ENCODE results near the gene AXIN1. TPM values are rescaled to one million over a fixed set of nuclear protein-coding genes. Genes with fewer than 3 reads are reported as not detected.

AXIN1 gene
- total RNA-seq, 1 donor from 2014 or later = 29.1 TPM

DNA sequence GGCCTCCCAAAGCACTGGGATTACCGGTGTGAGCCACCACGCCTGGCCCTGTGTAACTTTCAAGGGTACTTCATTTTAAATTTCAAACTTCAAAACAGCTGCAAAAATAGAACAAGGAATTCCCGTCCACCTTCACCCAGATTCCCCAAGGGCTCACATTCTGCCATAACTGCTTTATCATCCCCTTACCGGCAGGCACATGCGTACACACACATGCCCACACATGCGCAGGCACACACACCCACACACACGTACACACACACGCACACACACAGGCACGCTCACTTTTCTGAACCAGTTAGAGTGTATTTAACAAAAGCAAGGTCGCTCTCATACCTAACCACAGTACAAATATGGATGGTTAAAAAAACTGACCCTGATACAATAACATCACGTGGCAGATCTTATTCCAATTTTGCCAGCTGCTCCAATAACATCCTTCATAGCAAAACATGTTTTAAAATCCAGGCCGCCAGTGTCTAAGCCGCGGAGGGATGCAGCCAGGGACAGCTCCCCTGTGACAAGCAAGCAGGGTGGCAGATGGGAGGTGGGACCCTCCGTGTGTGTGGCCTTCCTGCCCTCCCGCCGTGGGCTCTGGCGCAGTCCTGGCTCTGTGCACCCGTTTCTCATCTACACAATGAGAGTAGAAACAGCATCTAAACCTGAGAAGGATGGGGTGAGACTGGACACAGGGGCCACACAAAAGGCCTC, 46.5 kb downstream of the AXIN1 start:
- peaks cover 3% of the 10 kb centered on the region for H3K4me1 Mint-ChIP-seq (ENCODE audit: low read depth)
- no peak for DNase-seq (ENCODE audit: low spot score)
- H3K27ac Mint-ChIP-seq = no peak overlapping the region
- intact Hi-C loops (cut with micrococcal nuclease) = no loop called here
- H3K9me3 Mint-ChIP-seq = no peaks in the 10 kb centered on the region
- H3K27me3 Mint-ChIP-seq (ENCODE audit: low read depth) = no peaks in the 10 kb centered on the region
- no peak overlapping the region for H3K4me3 Mint-ChIP-seq (ENCODE audit: low read depth)
- H3K36me3 Mint-ChIP-seq (ENCODE audit: low read depth) = peaks cover 23% of the 10 kb centered on the region

DNA sequence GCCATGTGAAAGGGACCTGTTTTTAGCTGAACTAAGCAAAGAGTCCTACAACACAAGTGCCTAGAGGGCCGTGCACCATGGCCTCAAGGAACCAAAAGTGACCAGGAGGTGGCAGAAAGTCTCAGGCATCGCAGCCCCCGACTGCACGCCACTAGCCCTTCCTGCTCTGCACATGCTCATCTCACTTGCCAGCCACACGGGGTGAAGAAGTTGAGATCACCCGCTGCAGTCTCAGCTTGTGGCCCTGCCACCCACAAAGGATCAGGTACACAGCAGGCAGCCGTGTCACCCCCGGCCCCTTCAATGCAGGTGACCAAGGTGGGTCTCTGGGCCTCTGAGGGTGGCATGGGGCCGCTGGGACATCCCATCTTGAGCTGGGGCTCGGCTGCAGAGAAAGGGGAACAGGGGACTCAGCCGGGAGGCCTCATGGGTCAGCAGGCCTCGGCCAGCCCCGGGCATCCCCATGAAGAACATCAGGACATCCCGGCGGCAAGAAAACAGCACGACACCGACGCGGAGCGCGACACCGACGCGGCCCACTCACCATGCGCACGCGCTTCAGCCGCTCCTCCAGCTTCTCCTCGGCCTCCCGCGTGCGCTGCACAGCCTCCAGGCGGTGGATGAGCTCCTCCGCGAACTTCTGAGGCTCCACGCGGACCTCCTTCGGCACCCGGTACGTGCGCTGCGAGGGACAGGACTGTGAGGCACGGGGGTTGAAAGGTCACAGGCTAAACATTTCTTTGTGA, 48.6 kb downstream of the AXIN1 start:
- Mint-ChIP-seq H3K36me3 (ENCODE audit: low read depth) (peaks cover 16% of the 10 kb centered on the region), H3K4me3 (ENCODE audit: low read depth) (no peak overlapping the region), H3K4me1 (ENCODE audit: low read depth) (no peaks in the 10 kb centered on the region), H3K9me3 (no peaks in the 10 kb centered on the region), H3K27ac (no peak overlapping the region), H3K27me3 (ENCODE audit: low read depth) (no peaks in the 10 kb centered on the region)
- no peak for DNase-seq (ENCODE audit: low spot score)
- intact Hi-C loops (cut with micrococcal nuclease) = no loop called here

DNA sequence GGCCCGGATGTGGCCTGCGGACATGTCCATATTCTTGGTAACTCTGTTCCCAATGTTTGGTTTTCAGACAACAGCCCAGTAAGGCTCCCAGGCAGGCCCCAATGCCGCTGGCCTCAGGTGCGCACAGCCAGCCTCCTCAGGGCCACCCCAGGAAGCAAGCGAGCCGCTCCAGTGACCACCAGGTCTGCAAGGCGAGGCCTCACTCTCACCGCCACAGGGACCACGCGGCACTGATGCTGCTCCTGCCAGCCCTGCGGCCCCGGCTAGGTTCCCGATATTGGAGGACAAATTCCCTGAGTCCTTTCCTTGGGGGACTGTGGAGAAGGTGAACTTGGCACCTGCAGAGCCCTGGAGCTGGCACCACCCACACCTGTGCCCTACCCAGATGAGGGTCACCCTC, 50.6 kb downstream of the AXIN1 start:
- H3K4me1 Mint-ChIP-seq (ENCODE audit: low read depth) = no peaks in the 10 kb centered on the region
- intact Hi-C loops (cut with micrococcal nuclease) = no loop called here
- H3K4me3 Mint-ChIP-seq (ENCODE audit: low read depth) = no peak overlapping the region
- H3K36me3 Mint-ChIP-seq (ENCODE audit: low read depth) = peaks cover 16% of the 10 kb centered on the region
- H3K27ac Mint-ChIP-seq = no peak overlapping the region
- DNase-seq (ENCODE audit: low spot score) = no peak
- no peaks in the 10 kb centered on the region for H3K27me3 Mint-ChIP-seq (ENCODE audit: low read depth)
- H3K9me3 Mint-ChIP-seq = no peaks in the 10 kb centered on the region

GRCh38 chr16:301235-301634, 51.3 kb downstream of the AXIN1 start:
- no peak overlapping the region for H3K4me3 Mint-ChIP-seq (ENCODE audit: low read depth)
- no peak overlapping the region for H3K27ac Mint-ChIP-seq
- DNase-seq (ENCODE audit: low spot score) = no peak
- intact Hi-C loops (cut with micrococcal nuclease) = no loop called here
- H3K9me3 Mint-ChIP-seq = no peaks in the 10 kb centered on the region
- no peaks in the 10 kb centered on the region for H3K4me1 Mint-ChIP-seq (ENCODE audit: low read depth)
- H3K36me3 Mint-ChIP-seq (ENCODE audit: low read depth) = peaks cover 16% of the 10 kb centered on the region
- H3K27me3 Mint-ChIP-seq (ENCODE audit: low read depth) = no peaks in the 10 kb centered on the region

GRCh38 chr16:297832-298231, 54.7 kb downstream of the AXIN1 start:
- H3K4me1 Mint-ChIP-seq (ENCODE audit: low read depth) = no peaks in the 10 kb centered on the region
- no peaks in the 10 kb centered on the region for H3K9me3 Mint-ChIP-seq
- H3K27me3 Mint-ChIP-seq (ENCODE audit: low read depth) = no peaks in the 10 kb centered on the region
- H3K36me3 Mint-ChIP-seq (ENCODE audit: low read depth) = peaks cover 7% of the 10 kb centered on the region
- DNase-seq (ENCODE audit: low spot score) = no peak
- intact Hi-C loops (cut with micrococcal nuclease) = no loop called here
- no peak overlapping the region for H3K27ac Mint-ChIP-seq
- no peak overlapping the region for H3K4me3 Mint-ChIP-seq (ENCODE audit: low read depth)

DNA sequence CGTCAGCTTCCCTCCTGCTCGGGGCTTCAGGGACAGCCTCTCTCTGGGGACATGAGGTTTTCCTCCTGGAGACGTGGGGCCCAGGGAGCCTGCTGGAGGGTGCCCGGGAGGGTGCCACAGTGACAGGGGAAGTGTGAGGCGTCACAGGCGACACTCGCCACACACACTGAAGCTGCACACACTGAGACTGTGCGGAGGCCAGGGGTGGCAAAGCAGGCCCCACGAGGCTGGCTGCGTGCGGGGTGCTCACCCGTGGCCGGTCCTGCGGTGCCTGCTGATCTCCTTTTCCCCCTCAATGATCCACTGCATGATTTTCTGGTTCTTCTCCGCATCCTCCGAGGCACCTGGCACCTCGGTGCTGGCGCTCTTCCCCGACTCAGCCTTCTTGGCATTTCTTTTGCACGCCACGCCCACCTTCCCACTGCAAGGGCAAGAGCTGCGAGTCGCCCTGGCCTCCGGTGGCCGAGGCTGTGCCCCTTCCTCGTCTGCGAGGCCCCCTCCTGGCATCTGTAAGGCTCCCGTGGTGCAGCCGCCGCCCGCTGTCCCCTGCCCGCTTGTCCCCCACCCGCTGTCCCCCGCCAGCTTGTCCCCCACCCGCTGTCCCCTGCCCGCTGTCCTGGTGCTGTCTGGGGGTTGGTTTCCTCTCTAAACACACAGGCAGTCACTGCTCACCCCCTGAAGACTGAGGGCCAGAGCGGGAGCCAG, 55.6 kb downstream of the AXIN1 start:
- H3K27me3 Mint-ChIP-seq (ENCODE audit: low read depth) = no peaks in the 10 kb centered on the region
- no peak for DNase-seq (ENCODE audit: low spot score)
- peaks cover 9% of the 10 kb centered on the region for H3K36me3 Mint-ChIP-seq (ENCODE audit: low read depth)
- no peaks in the 10 kb centered on the region for H3K9me3 Mint-ChIP-seq
- no peak overlapping the region for H3K4me3 Mint-ChIP-seq (ENCODE audit: low read depth)
- intact Hi-C loops (cut with micrococcal nuclease) = no loop called here
- no peaks in the 10 kb centered on the region for H3K4me1 Mint-ChIP-seq (ENCODE audit: low read depth)
- no peak overlapping the region for H3K27ac Mint-ChIP-seq

DNA sequence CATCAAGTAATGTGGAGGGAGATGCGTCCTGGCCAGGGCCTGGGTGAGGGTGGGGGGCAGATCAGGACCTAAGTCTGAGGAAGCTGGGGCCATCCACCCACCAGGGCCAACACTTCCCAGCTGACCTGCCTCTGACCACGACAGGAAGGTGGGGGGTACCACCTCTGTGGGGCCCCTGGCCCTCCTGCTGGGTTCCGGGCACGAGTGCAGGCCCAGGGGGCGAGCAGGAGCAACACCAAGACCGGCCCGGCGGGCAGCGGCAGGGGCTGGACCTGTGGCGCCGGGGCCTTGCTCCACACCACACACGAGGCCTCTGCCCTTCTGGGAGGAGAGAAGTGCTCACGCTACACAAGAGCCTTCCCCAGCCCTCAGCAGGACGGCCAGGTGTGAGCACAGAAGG, 56.2 kb downstream of the AXIN1 start:
- H3K4me1 Mint-ChIP-seq (ENCODE audit: low read depth) = no peaks in the 10 kb centered on the region
- intact Hi-C loops (cut with micrococcal nuclease) = no loop called here
- no peak for DNase-seq (ENCODE audit: low spot score)
- H3K36me3 Mint-ChIP-seq (ENCODE audit: low read depth) = peaks cover 9% of the 10 kb centered on the region
- no peak overlapping the region for H3K27ac Mint-ChIP-seq
- H3K9me3 Mint-ChIP-seq = no peaks in the 10 kb centered on the region
- H3K27me3 Mint-ChIP-seq (ENCODE audit: low read depth) = no peaks in the 10 kb centered on the region
- H3K4me3 Mint-ChIP-seq (ENCODE audit: low read depth) = no peak overlapping the region

DNA sequence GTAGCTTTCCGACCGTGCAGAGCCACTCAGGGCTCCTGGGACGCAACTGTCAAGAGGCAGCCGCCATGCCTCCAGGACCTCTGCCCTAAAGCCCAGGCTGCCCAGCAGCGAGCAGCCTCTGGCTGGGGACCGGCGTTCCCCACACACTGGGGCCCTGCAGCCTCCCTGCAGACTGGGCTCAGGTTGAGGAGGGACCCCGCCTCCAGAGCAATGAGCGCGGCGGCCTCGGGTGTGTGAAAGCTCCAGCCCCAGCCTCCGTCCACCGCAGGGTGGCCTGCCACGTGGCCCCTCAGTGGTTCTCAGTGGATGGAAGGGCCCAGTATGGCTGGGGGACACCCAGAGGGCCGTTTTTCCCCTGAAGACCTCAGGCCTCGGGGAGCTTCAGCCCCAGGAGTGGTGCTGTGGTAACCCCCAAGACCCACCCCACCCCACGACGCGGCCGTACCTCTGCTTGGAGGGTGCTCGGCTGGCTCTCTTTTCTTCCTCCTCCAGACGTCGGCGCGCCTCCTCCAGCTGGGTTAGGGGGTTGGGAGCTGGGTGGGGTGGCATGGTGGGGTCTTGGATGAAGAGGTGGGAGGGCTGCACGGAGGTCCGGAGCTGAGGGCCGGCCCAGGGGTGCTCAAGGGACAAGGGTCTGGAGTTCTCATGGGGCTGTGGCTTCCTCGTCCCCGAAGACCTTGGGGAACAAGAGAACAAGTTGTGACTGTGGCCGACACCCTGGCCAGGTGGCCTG, 59.3 kb downstream of the AXIN1 start:
- intact Hi-C loops (cut with micrococcal nuclease) = no loop called here
- H3K27me3 Mint-ChIP-seq (ENCODE audit: low read depth) = no peaks in the 10 kb centered on the region
- H3K4me3 Mint-ChIP-seq (ENCODE audit: low read depth) = no peak overlapping the region
- DNase-seq (ENCODE audit: low spot score) = no peak
- H3K9me3 Mint-ChIP-seq = no peaks in the 10 kb centered on the region
- peaks cover 13% of the 10 kb centered on the region for H3K36me3 Mint-ChIP-seq (ENCODE audit: low read depth)
- no peak overlapping the region for H3K27ac Mint-ChIP-seq
- no peaks in the 10 kb centered on the region for H3K4me1 Mint-ChIP-seq (ENCODE audit: low read depth)

- no peak for DNase-seq (ENCODE audit: low spot score)
- H3K9me3 Mint-ChIP-seq = no peaks in the 10 kb centered on the region
- H3K4me3 Mint-ChIP-seq (ENCODE audit: low read depth) = no peak overlapping the region
- no peaks in the 10 kb centered on the region for H3K27me3 Mint-ChIP-seq (ENCODE audit: low read depth)
- H3K4me1 Mint-ChIP-seq (ENCODE audit: low read depth) = no peaks in the 10 kb centered on the region
- intact Hi-C loops (cut with micrococcal nuclease) = no loop called here
- H3K27ac Mint-ChIP-seq = no peak overlapping the region
- H3K36me3 Mint-ChIP-seq (ENCODE audit: low read depth) = peaks cover 20% of the 10 kb centered on the region
These were observed 61.0 kb downstream of the AXIN1 start for GRCh38 chr16:291539-291938.

GRCh38 chr16:290681-291405, 61.7 kb downstream of the AXIN1 start:
- no peak overlapping the region for H3K4me3 Mint-ChIP-seq (ENCODE audit: low read depth)
- H3K27me3 Mint-ChIP-seq (ENCODE audit: low read depth) = no peaks in the 10 kb centered on the region
- peaks cover 20% of the 10 kb centered on the region for H3K36me3 Mint-ChIP-seq (ENCODE audit: low read depth)
- no peaks in the 10 kb centered on the region for H3K4me1 Mint-ChIP-seq (ENCODE audit: low read depth)
- intact Hi-C loops (cut with micrococcal nuclease) = no loop called here
- H3K9me3 Mint-ChIP-seq = no peaks in the 10 kb centered on the region
- no peak overlapping the region for H3K27ac Mint-ChIP-seq
- no peak for DNase-seq (ENCODE audit: low spot score)

DNA sequence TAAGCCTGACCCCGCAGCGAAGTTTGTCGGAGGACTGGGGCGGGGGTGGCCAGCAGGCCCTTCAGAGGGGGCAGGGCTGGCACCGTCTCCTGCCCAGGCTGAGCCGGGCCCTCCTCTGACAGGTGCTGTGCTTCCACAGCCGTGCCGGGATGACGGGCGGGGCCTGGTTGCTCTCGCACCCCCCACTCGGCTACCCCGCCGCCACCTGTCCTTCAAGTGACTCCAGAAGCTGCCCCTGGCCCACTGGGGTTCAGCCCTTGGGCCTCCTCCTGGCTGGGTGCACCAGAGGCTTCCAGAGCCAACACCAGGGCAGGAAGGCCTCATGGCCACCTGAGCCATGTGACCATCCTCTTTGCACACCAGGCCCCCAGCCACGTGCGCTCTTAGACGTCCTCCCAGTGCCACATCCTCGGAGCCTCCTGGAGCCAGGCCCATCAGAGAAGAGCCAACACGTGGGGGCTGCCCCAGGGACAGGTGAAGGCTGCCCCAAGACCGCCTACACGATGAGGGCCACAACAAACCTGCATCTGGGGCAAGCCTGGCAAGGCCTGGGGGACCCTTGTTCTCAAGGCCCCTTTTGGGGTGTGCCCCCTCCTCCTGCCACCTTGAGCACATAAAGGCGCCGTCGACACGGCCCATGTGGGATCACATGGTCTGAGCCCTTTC, 62.4 kb downstream of the AXIN1 start:
- no peak for DNase-seq (ENCODE audit: low spot score)
- Mint-ChIP-seq H3K27me3 (ENCODE audit: low read depth) (no peaks in the 10 kb centered on the region), H3K4me1 (ENCODE audit: low read depth) (no peaks in the 10 kb centered on the region), H3K4me3 (ENCODE audit: low read depth) (no peak overlapping the region), H3K27ac (no peak overlapping the region), H3K9me3 (no peaks in the 10 kb centered on the region), H3K36me3 (ENCODE audit: low read depth) (peaks cover 20% of the 10 kb centered on the region)
- intact Hi-C loops (cut with micrococcal nuclease) = no loop called here

All from activated T-helper 2 cell treated with anti-CD3 and anti-CD28 coated beads, Interferon-gamma antibody, Interleukin-2, Interleukin-4, amounts not matched to agents 10 μg/mL and 5 μg/mL and 100 μg/mL, durations not matched to agents 14 hours and 24 hours and 36 hours (primary cell).